GOT3 (cell line): Measurements from ENCODE around the gene UTP4.
A peak's percentile ranks its signal among the peaks of the same experiment; 100 is the strongest.

Source experiments
- DNase-seq: peaks from one replicate; lab custom pipeline; 2025; ENCODE audit warnings: mixed read lengths; lab: John Stamatoyannopoulos, UW

Gene UTP4

DNA sequence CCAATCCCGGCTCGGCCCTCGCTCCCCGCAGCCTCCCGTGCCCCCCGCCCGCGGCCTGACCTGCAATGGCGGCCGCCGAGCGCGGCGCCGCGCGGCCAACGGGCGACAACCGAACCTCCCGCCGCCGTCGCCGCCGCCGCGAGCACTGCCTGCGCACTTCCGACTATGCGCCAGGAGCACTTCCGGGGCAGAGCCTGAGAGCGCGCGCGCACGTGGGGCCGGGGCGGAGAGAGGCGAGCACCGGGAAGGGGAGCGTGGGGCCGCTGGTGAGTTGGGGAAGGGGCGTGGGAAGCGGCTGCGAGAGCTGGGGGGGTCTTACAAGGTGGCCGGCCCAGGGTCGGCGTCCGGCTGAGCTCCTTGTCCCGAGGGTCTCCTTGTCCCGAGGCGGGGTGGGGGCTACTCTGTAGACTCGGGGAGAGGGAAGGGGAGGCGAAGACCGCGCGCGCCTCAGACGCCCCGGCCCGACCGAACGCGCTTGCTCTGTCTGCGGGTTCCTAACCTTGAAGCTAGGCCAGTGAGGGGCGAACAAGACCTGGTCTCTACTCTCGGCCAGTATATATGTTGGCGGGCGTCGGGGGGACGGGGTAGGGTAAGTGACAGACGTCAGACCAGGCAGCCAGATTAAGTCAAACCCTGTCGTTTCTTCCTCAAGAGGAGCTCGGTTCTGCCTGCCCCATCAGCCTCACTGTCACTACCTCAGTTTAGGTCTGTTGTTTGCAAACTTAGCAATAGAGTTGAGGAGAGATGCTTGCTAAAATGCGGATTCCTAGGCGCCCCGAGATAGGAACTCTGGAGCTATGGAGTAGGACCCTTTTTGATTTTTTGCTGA is at the start of gene UTP4, which contains the start of gene CHTF8:
Gene UTP4, plus strand, starts transcription at position 226 of the 829 bp plus-strand sequence. CDS start 811 bp downstream, outside the sequence.
Gene CHTF8, minus strand, starts transcription at position 165 of the 829 bp plus-strand sequence. CDS start 11,130 bp downstream, outside the sequence.
- DNase-seq: peak; percentile 27

DNA sequence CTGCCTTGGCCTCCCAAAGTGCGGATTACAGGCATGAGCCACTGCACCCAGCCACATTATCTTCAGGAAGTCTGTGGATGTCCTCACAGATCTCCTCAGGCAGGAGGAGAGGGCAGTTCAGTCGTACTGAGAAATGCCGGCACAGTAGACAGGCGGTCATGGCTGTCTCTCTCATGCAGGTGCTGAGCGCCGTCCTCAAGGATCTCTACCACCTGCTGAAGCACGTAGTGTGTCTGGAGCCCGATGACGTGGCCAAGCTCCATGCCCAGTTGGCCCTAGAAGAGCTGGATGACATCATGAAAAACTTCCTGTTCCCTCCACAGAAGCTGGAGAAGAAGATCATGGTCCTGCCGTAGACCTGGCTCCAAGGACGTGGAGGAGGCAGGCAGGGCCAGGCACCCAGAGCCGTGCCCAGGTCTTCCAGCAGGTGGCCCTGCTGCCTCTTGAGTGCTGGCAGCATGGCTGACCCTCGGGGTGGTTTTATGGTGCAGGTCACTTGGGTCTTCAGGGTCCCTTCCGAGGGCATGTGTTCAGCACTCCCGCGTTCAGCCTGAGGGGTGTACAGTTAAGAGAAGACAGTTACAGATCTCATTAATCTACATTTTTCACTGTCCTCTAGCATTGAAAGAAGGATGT is 49.0 kb upstream of the UTP4 start:
- no peak for DNase-seq

DNA sequence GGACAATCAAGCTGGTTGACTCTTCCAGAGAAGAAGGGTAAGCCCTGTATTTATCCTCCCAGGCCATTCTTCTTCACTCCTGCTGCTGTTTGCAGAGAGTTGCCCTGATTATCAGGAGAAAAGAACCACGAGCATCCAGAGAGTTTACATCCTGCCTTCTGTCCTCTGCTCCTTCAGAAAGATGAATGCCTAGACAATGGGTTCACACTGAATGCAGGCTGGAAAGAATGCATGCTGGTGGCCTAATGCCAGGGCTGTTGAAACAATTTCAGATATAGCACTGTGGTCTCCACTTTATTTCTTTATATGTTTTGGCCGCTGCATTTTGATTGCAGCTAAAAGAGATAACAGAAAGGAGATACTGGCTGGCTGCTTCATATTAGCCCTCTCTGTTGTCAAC is 48.2 kb upstream of the UTP4 start:
- no peak for DNase-seq

DNA sequence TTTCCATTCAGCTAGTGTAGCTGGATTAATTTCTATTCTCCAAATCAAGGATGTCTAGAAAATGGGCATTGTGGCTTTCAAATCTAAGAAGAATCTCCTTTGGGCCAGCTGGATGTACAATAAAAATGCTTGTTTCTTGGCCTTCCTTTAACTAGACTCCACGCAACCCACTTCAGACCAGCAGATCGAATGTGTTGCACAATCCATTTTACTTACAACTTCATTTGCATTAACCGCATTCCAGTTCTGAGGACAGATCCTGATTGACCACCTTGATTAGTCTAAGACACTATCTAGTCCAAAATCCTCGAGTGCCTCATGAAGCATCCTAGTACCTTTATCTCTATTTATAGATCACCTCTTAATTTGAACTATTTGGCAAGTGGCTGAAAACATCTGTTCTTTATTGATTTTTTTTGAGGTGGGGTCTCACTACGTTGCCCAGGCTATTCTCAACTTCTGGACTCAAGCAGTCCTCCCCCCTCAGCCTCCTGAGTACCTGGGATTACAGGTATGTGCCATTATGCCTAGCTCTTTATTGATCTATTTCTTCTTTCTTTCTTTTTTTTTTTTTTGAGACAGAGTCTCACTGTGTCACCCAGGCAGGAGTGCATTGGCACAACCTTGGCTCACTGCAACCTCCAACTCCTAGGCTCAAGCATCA is 47.3 kb upstream of the UTP4 start:
- DNase-seq: no peak

DNA sequence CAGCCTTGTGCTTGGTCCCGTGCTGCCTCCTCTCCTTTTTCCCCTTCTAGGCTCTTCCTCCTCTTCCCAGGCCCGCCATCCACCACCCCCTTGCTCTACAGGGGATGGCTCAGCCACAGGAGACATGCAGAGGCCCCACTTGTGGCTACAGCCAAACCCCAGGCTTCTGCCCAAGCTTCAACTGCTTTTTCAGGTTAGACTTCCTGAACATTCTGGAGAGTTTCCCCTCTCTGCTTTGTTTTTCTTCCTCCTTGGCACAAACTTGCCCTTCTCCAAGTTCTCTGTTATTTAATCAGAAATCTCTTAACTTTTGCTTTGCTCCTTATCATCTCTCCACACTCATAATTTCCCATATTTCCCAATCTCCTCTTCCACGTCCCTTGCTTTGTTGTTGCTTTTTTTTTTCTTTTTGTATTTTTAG is 45.3 kb upstream of the UTP4 start:
- no peak for DNase-seq

DNA sequence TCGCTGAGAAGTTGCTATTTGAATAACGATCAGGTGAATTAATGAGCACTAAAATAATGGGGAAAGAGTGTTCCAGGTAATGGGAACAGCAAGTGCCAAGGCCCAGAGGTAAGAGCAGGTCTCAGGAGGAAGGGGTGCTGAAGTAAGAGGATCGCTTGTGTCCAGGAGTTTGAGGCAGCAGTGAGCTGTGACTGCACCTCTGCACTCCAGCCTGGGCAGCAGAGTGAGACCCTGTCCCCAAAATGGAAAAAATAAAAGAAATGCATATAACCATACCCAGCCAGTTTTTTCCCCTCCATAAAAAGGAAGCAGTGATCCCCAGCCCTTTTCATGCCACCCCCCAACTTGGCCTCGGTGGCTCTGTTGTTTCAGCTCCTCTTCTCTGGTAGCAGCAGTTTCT is 43.8 kb upstream of the UTP4 start:
- no peak for DNase-seq

DNA sequence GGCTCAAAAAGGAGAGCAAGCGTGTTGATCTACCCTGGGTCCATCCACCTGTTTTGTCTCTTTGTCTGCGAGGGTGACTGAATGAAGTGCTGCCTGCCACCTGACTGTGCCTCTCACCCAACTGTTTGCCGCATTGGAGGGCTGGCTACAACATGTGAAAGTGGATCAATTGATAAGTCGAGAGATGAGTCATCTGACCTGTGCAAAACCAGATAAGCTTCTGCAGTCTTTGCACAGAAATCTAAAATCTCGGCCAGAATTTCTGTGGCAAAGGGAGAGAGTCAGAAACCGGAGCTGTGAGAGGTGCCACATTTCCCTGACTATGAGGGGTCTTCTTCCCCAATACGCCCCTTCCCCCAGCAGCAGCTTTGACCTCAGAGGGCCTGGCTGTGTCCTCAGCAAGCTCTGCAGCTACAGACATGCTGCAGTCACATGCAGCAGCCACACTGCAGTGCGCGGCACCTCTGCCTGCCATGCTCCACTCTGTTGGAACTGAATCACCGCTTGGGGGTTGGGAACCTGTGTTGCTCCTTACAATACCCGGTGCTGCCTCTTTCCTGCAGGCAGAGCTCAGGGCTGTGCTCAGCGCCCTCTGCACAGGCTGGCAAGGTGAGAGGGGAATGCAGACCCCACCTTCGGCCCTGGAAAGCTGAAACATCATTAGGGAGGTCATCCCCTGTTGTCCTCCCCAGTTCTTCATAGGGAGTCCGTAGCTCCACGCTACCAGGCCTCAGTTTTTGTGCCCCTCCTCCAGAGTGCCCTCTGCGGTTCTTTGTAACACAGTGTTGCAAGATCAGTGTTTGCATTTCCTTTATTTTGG is 43.1 kb upstream of the UTP4 start:
- no peak for DNase-seq

DNA sequence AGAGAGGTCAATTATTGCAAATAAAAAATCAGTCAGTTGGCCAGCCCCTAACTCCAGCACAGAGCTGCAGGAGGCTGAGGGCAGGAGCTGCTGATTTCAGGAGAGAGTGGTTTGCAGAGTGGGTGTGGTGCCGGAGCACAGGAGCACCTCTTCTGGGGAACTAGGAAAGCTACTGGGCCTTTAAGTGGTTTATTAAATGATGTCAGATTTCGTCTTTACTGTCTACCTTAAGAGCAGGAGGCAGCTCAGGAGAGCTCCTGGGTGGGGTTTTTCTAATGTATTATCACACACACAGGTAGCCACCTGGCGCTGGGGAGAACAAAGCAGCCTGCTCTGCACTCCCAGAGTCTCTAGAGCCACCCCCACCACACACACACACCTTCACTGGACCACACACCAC is 38.5 kb upstream of the UTP4 start:
- DNase-seq: no peak

DNA sequence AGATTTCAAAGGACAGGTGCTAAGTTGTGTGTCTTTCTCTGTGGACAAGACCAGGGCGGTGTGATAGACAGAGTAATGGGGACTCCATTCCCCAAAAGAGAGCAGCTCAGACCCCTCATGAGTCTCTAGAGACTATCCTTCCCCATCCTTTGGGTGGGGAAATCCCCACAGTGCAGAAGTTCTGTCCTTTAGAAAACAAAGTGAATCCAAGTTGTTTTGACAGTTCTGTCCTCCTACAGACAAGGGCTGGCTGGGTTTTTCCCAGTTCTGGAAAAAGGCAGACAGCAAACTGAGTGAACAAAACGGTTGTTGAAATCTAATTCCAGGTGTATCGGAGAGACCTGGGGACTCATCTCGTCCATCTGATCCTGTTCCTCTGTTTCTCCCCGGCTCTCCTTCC is 37.9 kb upstream of the UTP4 start:
- DNase-seq: no peak

DNA sequence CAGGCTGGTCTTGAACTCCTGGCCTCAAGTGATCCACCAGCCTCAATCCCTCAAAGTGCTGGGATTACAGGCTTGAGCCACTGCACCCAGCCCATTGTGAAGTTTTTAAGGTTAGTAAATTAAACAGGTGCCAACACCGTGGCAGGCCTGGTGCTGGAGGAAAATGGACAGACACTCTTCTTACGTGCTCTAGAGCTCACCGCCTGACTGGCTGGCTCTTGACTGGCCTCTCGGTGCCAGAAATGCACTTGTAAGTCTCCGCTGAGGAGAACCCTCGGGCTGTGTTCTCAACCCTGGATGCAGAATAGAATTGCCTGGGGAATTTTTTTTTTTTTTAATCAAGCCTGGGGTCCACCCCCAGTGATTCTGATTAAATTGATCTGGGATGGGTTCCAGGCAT is 37.3 kb upstream of the UTP4 start:
- no peak for DNase-seq

DNA sequence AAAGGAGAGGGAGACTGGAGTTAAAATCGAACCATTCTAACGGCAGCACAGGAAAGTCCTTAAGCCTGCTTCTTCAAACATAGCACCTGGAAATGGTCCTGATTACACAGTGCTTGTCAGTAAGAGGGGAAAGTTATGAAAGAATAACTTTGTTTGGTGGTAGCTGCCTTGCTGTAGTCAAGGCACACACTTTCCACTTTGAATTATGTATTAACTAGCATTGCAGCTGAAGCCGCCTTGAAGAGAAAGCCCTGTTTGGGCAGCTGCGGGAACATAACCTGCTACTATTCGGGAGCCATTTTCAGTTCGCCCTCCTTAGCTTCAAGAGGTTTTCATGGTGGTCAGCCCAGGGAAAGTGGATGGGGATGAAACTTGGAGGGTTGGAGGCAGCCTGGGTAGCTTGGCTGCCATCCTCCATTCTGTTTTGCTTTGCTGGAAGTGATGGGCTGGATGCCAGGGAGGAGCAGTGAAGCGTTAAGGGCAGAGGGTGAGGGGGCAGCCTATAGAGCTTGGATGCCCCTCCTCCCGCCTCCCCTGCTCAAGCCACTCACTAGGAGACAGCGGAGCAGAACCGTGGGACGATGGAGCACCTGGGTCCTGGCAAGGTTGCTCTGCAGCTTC is 32.3 kb upstream of the UTP4 start:
- DNase-seq: no peak

DNA sequence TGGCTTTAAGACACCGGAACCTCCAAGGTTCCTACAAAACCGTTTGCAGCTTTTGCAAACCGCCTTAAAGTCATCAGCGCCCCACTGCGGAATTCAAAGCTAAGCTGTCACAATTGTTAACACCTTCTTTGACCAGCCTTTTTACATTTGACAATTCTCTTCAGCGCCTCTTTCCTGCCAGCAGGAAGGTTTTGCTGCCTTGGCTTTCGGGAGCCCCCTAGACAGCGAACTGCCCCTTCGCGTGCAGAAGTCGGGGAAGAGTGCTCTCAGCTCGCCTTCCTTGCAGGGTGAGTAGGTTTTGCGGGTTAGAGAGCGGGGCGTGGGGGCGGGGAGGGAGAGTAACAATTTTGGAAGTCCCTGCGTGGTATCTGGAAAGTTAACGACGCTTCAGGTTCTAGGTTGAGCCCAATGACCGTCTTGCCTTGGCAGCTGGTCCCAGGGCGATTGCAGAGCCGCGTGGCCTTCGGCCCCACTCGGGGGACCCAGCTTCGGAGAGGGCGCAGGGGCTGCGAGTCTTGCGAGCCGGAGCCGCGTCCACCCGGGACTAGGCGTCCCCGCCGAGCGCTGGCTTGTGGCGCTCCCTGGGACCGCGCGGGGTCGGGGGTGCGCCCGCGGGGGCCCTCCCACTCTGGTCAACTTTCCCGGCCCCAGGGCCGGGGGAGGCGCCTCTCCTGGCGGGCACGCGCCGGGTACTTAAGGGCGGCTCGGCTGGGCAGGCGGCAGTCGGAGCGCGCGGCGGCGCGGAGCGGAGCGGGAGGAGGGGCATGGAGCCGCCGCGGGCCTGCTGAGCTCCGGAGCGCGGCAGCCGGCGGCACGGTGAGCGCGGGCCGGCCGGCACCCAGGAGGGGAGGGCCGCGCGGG is 26.7 kb upstream of the UTP4 start, which contains the start of gene HAS3:
Gene HAS3, plus strand, starts transcription at position 153 of the 861 bp plus-strand sequence. CDS start 3,743 bp downstream, outside the sequence.
- DNase-seq: peak; percentile 28

DNA sequence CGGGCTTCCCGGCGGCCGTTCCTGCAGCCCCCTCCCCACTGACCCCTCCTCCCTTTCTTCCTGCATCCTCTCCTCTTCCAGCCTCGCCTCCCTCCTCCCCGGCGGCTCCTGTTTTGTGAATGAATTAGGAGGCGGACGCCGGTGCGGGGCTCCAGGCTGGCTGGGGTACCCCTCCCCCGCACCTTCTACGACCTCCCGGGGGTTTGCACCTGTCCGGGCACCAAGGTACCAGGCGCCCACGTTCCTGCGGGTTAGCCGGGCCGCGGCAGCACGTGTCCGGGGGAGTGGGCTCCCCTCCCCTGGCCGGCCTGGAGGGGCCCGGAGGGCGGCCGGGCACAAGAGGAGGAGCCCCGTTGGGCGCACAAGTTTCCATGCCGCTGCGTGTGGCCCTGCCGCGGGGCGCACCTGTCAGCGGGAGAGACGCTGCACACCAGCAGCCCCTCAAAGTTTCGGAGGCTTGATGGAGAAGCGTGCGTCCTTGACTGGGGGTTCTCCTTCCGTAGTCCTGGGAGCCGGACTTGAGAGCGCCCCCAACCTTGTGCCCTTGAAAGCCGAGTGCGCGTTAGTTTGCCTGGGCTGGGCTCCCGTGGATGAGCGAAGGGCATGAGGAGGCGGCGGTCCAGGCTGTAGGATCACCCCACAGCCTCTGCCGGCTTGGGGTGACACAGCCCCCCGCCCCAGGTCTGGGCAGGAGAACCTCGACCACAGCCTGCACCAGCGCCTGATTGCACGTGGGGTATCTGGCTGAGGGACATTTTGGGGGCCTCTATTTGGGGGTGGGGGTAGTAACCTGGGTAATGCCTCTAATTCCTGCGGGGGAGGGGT is 25.7 kb upstream of the UTP4 start:
- DNase-seq: no peak

DNA sequence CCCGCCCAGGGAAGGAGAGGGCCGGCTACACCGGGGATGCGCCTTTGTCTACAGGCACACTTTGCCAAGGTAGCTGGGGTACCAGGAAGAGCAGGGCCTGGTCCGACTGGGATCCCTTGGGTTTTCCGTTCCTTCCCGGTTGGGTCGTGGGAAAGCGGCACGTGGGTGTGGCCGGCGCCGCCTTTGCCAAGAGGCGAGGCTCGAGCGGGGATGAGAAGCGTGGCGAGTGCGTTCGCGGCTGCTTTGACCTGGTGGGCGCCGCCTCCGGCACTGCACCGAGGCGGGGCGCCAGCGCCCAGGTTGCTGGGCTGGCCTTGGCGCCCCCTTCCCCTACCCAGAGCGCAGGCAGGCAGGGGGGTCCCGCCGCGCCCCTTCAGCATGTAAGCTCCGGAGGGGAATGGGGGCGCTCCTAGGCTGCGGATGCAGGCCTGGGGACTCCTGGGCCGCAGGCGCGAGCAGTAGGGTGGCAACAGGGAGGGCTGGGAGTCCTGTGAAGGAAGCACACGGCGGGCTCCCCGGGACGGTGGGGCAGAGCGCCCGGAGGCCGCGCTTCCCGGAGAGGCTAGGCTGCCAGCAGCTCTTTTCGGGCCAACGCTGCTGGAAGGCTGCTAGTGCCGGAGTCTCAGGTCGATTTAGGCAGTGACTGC is 25.0 kb upstream of the UTP4 start:
- DNase-seq: no peak

DNA sequence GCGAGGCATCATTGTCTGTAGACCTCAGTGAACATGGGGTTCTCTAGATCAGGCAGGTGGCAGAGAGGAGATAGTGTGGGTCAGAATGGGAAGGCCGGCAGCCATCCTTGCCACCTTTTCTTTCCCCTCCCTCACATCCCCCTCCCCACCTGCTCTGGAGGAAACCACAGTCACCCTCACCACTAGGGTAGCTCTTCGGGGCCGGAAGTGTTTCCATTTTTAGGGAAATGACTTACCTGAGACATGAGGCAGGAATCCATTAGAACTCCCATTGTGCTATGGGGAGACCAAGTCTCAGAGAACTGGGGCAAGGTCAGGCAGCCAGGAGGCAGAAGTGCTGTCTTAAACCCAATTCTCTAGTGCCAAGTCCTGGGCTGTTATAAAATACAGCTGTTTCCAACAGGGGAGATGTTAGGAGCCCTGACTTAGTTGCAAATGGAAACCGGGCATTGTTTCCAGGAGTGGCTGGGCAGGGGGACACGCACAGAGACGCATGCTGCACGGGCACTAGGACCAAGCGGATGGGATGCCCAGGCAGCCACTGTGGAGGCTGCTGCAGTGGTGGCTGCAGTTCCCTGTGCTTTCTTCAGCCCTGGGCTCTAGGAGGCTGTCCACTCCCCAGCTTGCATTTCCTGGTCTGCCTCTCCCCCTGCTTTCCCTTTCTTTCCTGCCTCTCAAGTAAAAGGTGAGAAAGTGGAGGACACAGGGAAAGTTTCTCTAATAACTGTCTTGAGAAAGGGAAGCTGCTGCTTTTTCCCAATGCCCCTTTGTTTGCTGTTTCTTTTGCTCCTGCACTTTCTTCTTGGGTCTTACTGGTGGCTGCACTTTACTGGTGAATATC is 24.2 kb upstream of the UTP4 start:
- DNase-seq: no peak

DNA sequence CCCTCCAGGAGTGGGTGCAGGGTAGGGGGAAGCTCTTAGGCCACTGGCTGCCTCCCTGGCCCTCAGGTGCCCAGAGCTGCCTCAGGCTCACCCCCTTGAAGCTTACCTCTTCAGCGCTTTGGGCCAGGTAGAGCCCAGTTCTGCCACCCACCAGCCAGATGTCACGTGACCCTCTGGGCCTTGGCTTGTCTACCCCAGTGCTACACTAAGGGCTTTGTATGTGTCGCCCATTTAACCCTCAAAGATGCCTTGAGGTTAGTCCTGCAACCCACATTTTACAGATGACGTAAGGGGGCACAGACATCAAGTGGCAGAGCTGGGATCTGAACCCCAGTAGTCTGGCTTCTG is 23.6 kb upstream of the UTP4 start:
- no peak for DNase-seq

DNA sequence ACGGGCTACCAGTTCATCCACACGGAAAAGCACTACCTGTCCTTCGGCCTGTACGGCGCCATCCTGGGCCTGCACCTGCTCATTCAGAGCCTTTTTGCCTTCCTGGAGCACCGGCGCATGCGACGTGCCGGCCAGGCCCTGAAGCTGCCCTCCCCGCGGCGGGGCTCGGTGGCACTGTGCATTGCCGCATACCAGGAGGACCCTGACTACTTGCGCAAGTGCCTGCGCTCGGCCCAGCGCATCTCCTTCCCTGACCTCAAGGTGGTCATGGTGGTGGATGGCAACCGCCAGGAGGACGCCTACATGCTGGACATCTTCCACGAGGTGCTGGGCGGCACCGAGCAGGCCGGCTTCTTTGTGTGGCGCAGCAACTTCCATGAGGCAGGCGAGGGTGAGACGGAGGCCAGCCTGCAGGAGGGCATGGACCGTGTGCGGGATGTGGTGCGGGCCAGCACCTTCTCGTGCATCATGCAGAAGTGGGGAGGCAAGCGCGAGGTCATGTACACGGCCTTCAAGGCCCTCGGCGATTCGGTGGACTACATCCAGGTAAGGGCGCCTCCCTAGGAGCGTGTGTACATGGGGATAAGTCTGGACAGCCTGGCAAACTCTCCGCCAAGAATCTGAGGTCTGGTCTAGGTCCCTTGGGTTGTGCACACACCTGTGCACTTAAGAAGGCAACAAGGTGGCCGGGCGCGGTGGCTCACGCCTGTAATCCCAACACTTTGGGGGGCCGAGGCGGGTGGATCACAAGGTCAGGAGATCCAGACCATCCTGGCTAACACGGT is 22.8 kb upstream of the UTP4 start:
- DNase-seq: no peak
